Cerebellar cortex (tissue), 1 donor: ENCODE measurements around the gene TUBG1.
"Not testable (repeated sequence)": the region's sequence is repeated elsewhere in the genome, so short reads cannot be mapped to it uniquely, and the experiment has no call there.

ENCODE experiments used
- DNase-seq: peaks from one replicate; pipeline ENCODE4 v3.0.0-alpha.2; 2015; ENCODE audit warnings: low spot score

TUBG1 gene

GRCh38 chr17:42579794-42580551, 29.5 kb upstream of the TUBG1 start:
- no peak for DNase-seq

DNA sequence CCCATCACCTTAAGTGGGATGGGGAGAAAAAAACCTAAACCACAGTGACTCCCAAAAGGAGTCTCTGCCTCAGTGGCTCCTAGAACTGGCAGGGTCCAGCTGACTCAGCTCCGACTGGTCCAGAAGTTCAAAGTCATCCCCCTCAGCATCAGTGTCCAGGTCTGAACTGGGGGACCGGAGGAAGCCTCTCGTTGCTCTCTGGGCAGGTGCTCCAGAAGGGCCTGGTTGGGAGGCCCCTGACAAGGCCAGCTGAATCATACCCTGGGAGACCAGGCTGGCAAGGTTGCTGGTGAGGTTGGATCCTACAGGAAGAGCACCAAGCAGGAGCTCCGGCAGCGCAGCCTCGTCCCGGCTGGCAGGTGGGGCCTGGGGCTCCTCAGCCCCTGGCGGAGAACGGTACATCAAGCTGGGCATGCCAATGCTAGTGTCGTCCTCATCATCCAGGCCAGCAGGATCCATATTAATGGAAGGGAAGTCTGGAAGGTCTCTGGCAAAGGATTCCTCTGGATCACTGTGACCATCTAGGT, 27.7 kb upstream of the TUBG1 start:
- no peak for DNase-seq

- no peak for DNase-seq
Measured at GRCh38 chr17:42584880-42585279, 24.6 kb upstream of the TUBG1 start.

DNA sequence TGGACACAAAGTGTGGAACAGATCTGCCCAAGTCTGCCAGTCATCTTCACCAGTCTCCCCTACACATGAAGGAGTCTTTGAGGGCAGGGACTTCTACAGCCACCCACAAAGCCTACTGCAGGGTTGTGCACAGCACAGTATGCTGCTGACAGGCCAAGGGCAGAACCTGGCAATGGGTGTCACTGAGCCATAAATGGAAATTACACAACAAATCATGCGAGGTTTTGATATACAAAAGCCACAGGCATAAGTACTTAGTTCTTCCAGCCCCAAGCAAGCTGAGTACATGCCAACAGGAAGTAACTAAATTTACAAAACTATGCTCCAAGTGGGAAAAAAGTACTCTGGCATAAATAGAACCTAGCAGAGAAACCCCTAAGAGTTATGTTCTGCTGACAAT, 24.1 kb upstream of the TUBG1 start:
- DNase-seq: no peak

- DNase-seq: no peak
Measured at GRCh38 chr17:42586514-42587230, 22.8 kb upstream of the TUBG1 start.

- DNase-seq: no peak
Measured at GRCh38 chr17:42590886-42591285, 18.6 kb upstream of the TUBG1 start.

- DNase-seq: no peak
Measured at GRCh38 chr17:42591411-42591810, 18.1 kb upstream of the TUBG1 start.

DNA sequence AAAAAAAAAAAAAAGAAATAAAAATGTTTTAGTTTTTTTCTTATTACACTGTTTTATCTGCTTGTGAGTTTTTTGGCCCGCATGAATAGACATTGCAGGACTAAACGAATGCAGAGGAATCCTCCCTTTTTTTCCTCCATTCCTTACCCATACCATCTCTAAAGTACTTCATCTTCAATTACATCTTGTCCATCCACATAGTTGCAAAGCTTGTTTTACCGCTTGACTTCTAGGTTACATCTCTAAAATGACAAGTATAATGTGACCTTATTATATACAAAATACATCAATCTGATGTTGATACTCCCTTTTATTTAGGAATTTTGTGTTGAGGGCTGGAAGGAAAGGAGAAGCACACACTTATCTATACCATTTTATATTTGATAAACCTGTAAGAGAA, 13.1 kb upstream of the TUBG1 start:
- no peak for DNase-seq

DNA sequence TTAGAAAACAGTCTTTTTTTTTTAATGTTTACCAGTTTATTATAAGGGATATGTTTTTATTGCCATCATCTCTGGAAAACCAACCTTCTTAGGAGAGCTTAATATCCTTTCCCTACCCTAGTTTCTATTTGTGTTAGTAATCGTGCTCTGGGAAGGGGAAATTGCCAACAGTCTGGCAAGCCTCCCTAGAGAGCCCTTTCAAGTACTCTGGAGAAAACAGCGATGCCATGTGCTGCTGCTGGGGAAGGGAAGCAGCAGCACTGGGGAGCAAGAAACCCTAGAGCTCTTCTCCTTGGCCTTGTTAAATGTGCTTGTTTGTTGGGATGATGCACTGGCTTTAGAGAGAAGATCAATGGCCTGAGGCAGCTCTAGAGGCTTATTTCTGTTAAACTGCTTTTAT, 10.6 kb upstream of the TUBG1 start:
- no peak for DNase-seq

- no peak for DNase-seq
Measured at GRCh38 chr17:42603318-42603717, 6.2 kb upstream of the TUBG1 start.

- DNase-seq: no peak
Measured at GRCh38 chr17:42607769-42608168, 1.7 kb upstream of the TUBG1 start.

- DNase-seq: no peak
Measured at GRCh38 chr17:42608305-42609181, 940 bp upstream of the TUBG1 start.

- DNase-seq: not testable (repeated sequence)
Measured at GRCh38 chr17:42609814-42610801, 625 bp downstream of the TUBG1 start.

- DNase-seq: no peak
Measured at GRCh38 chr17:42612013-42612412, 2.5 kb downstream of the TUBG1 start.

DNA sequence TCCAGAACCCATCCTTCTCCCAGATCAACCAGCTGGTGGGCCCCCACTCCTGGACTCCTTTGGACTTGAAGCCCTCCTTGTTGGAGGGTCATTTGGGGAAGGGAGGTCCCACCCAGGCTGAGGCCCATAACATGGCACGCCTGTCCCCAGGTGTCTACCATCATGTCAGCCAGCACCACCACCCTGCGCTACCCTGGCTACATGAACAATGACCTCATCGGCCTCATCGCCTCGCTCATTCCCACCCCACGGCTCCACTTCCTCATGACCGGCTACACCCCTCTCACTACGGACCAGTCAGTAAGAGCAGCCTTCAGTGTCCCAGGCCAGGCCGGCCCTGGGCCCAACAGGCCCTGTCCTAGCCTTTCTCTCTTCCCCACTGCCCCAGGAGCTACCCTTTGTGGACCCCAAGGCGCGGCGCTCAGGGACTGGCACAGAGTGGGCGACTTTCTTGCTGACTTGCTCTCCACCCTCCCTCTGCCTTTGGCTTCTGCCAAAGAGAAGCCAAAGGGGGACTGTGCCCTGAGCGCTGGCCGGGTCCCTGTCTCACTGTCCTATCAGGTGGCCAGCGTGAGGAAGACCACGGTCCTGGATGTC, 4.3 kb downstream of the TUBG1 start:
- DNase-seq: no peak

DNA sequence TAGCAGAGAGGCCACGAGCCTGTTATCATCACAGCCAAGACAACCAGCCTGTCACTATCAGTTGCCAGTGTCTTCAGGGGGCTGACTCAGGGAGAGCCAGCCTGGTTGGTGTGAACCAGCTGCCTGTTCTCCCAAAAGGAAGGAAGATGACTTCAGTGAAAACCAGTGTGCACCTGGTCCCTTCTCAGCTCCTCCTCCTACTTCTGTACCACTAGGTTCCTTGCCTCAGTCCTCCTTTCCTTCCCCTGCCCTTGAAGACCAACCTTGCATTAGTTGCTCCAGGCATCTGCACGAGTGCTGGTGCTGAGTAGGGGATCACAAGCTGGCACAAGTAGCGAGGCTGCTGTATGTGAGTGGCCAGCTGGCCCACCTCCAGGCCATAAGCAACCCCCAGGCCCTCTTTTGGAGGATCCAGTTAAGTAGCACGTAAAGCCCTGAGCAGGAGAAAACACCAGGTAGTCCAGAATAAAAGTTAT, 8.5 kb downstream of the TUBG1 start:
- DNase-seq: no peak

GRCh38 chr17:42618442-42619150, 9.1 kb downstream of the TUBG1 start:
- peak; percentile 54 for DNase-seq

GRCh38 chr17:42621987-42622386, 12.5 kb downstream of the TUBG1 start:
- DNase-seq: not testable (repeated sequence)

DNA sequence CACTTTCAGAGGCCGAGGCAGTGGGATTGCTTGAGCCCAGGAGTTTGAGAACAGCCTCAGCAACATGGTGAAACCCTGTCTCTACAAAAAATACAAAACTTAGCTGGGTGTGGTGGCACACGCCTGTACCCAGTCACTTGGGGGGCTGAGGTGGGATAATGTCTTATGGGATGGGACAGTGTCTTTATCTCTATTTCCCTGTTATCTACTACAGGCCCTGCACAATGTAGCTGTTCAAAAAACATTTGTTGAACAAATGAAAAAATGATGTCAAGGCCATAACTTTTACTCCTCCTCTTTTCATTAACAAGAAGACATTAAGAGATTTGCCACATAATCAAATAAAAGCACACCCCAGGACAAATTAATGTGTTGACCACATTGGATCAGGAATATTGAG, 13.8 kb downstream of the TUBG1 start:
- no peak for DNase-seq
